HCT116 (cell line): ENCODE data around the gene ORAI1. TPM values are rescaled to one million over a fixed set of nuclear protein-coding genes. Genes with fewer than 3 reads are reported as not detected.

Experiments
- ATAC-seq: fragments of 200-7000 bp; cut with Tn5 transposase; 2 replicates; pipeline ENCODE4 v1.9.1; 2020; ENCODE audit warnings: mild to moderate bottlenecking, moderate library complexity
- BruUV-seq: library from RNA; stranded (reverse); fragments of 400-500 nt; replicated peaks from 2 replicates; lab custom pipeline; 2021; lab: Mats Ljungman, UMichigan
- CTCF ChIA-PET: fragments of 300-600 bp; sonication (Branson Sonifier 250); formaldehyde crosslinking; loops from one replicate; lab custom pipeline; 2021; ENCODE audit warnings: antibody characterized with exemption; lab: Charles Lee
- POLR2A ChIA-PET: fragments of 300-600, 350-600 bp; sonication (Branson Sonifier 250); formaldehyde crosslinking; loops from one replicate; lab custom pipeline; 2021; ENCODE audit warnings: antibody characterized with exemption; lab: Charles Lee
- RAD21 ChIA-PET, 2 experiments: fragments of 300-600 bp; sonication (Branson Sonifier 250); formaldehyde crosslinking; loops; one replicate each; lab custom pipeline; 2023; ENCODE audit warnings: low total read pairs in 2 of 2; ENCODE audit not compliant: uncharacterized antibody in 2 of 2, unreplicated experiment in 2 of 2, low non-redundant PET in 1 of 2; lab: Charles Lee
- DNase-seq: peaks from one replicate; pipeline ENCODE4 v3.0.0-alpha.2; 2010; ENCODE audit warnings: low read depth, low spot score
- H2AFZ ChIP-seq: fragments of 200-600 bp; shearing (Covaris generic), sonication (generic); 2 replicates; pipeline ENCODE4 v1.6.1; 2017; ENCODE audit warnings: low read depth, mixed run types, mixed read lengths, antibody characterized with exemption, low read length; ENCODE audit not compliant: poor library complexity, severe bottlenecking
- H3K27ac ChIP-seq: 2 replicates; pipeline ENCODE4 v1.5.1; 2012; ENCODE audit warnings: low read depth, low read length
- H3K27me3 ChIP-seq: fragments of 200-600 bp; sonication (generic); 2 replicates; pipeline ENCODE4 v1.6.1; 2016; ENCODE audit warnings: mixed run types, low read length, mixed read lengths; ENCODE audit not compliant: insufficient read depth
- H3K36me3 ChIP-seq, 2 experiments: fragments of 200-500 bp in 1 of 2; fragments of 200-600 bp in 1 of 2; sonication (Bioruptor generic) in 1 of 2; sonication (generic) in 1 of 2; 2 replicates each; pipeline versions ENCODE4 v1.5.1 to v1.6.1; 2014 to 2016; ENCODE audit warnings: low read length in 2 of 2, inconsistent platforms in 1 of 2, mixed read lengths in 1 of 2, mixed run types in 1 of 2; ENCODE audit not compliant: insufficient read depth in 2 of 2, control insufficient read depth in 1 of 2
- H3K4me1 ChIP-seq, 2 experiments: fragments of 200-600 bp in 1 of 2; sonication (generic) in 1 of 2; 2 replicates each; pipeline versions ENCODE4 v1.5.1 to v1.6.1; 2012 to 2017; ENCODE audit warnings: low read length in 2 of 2, inconsistent platforms in 1 of 2, mild to moderate bottlenecking in 1 of 2, mixed read lengths in 1 of 2, mixed run types in 1 of 2, moderate library complexity in 1 of 2; ENCODE audit not compliant: insufficient read depth in 2 of 2, control insufficient read depth in 1 of 2
- H3K4me2 ChIP-seq: fragments of 200-600 bp; sonication (generic); 2 replicates; pipeline ENCODE4 v1.6.1; 2017; ENCODE audit warnings: mixed run types, low read length, mixed read lengths
- H3K4me3 ChIP-seq, 2 experiments: fragments of 200-600 bp in 1 of 2; sonication (generic) in 1 of 2; replicated peaks in 1 of 2; 2 replicates each; pipeline ENCODE4 v1.5.1; 2011 to 2016; ENCODE audit warnings: low read length in 2 of 2, control low read depth in 1 of 2, low read depth in 1 of 2, mild to moderate bottlenecking in 1 of 2, mixed read lengths in 1 of 2, mixed run types in 1 of 2
- H3K79me2 ChIP-seq: fragments of 200-600 bp; sonication (generic); 2 replicates; pipeline ENCODE4 v1.6.1; 2017; ENCODE audit warnings: mild to moderate bottlenecking, mixed run types, low read length, moderate library complexity, mixed read lengths; ENCODE audit not compliant: insufficient read depth
- H3K9ac ChIP-seq: fragments of 200-600 bp; sonication (generic); 2 replicates; pipeline ENCODE4 v1.6.1; 2016; ENCODE audit warnings: low read length, mixed read lengths
- H3K9me2 ChIP-seq: fragments of 200-600 bp; sonication (generic), shearing (Covaris generic); 2 replicates; pipeline ENCODE4 v1.6.1; 2017; ENCODE audit warnings: mixed run types, mild to moderate bottlenecking, moderate library complexity; ENCODE audit not compliant: insufficient read depth
- H3K9me3 ChIP-seq, 2 experiments: fragments of 200-500 bp in 1 of 2; fragments of 200-600 bp in 1 of 2; sonication (Bioruptor generic) in 1 of 2; sonication (generic) in 1 of 2; 2 replicates each; pipeline ENCODE4 v1.6.1; 2014 to 2017; ENCODE audit warnings: low read length in 2 of 2, mixed read lengths in 2 of 2, inconsistent platforms in 1 of 2, low read depth in 1 of 2, mild to moderate bottlenecking in 1 of 2, mixed run types in 1 of 2, moderate library complexity in 1 of 2; ENCODE audit not compliant: control insufficient read depth in 1 of 2, insufficient read depth in 1 of 2
- H4K20me1 ChIP-seq: fragments of 200-600 bp; sonication (generic), shearing (Covaris generic); 2 replicates; pipeline ENCODE4 v1.6.1; 2017; ENCODE audit warnings: mixed run types, mild to moderate bottlenecking, moderate library complexity; ENCODE audit not compliant: insufficient read depth
- EZH2phosphoT487 ChIP-seq: fragments of 200-600 bp; IDR thresholded peaks from 2 replicates; pipeline ENCODE4 v1.6.1; 2018; ENCODE audit warnings: antibody characterized with exemption, borderline replicate concordance
- POLR2AphosphoS5 ChIP-seq: IDR thresholded peaks from 2 replicates; pipeline ENCODE4 v1.6.1; 2011; ENCODE audit warnings: mild to moderate bottlenecking, low read depth, low read length, moderate library complexity
- SIN3A ChIP-seq: IDR thresholded peaks from 2 replicates; pipeline ENCODE4 v1.6.1; 2012; ENCODE audit warnings: low read depth
- intact Hi-C: fragments of 100-400 bp; cut with micrococcal nuclease; formaldehyde crosslinking; loops from 2 replicates; pipeline ENCODE4 v1.10.0; 2022
- total RNA-seq: library from RNA; stranded (reverse); gene quantifications from one replicate; pipeline ENCODE4 v1.2.1, GENCODE V29; 2021; ENCODE audit not compliant: unreplicated experiment
- TF ChIP-seq, protein P1 (sequence below): IDR thresholded peaks from 2 replicates; pipeline ENCODE4 v1.6.1; 2011; ENCODE audit warnings: mild to moderate bottlenecking, low read length, moderate library complexity; ENCODE audit not compliant: insufficient replicate concordance; ENCODE audit errors: extremely low read depth
- TF ChIP-seq, protein P2 (sequence below), 3 experiments: fragments of 200-600 bp in 1 of 3; sonication (generic) in 1 of 3; IDR thresholded peaks in 2 of 3; conservative IDR thresholded peaks in 1 of 3; 2 replicates each; pipeline ENCODE4 v1.5.1; 2012 to 2017; ENCODE audit warnings: low read depth in 2 of 3, low read length in 2 of 3, antibody characterized with exemption in 1 of 3, borderline replicate concordance in 1 of 3, control low read depth in 1 of 3, mild to moderate bottlenecking in 1 of 3, mixed read lengths in 1 of 3, mixed run types in 1 of 3, moderate library complexity in 1 of 3; ENCODE audit not compliant: insufficient read depth in 1 of 3
- TF ChIP-seq, protein P3 (sequence below): IDR thresholded peaks from 2 replicates; pipeline ENCODE4 v1.6.1; 2012; ENCODE audit warnings: low read depth

ORAI1 gene
- total RNA-seq, 1 experiment from 2014 or later, result 20.2 TPM

- peaks cover 15 to 20% of the 10 kb centered on the region in 2 experiments for H3K4me1 ChIP-seq
- BruUV-seq, result no TSS peak
- DNase-seq (no peak), ATAC-seq (peak; percentile 39)
- peak overlapping the region; percentile 81 for H3K4me2 ChIP-seq
- no peaks in the 10 kb centered on the region for H3K9me3 ChIP-seq
- no peaks in the 10 kb centered on the region for H3K36me3 ChIP-seq
- H3K9ac ChIP-seq, result peak overlapping the region; percentile 59
- H2AFZ ChIP-seq, result peak overlapping the region; percentile 19
- no peaks in the 10 kb centered on the region for H3K9me2 ChIP-seq
- H3K27ac ChIP-seq, result peak overlapping the region; percentile 42
- intact Hi-C loops, result no loop called here
- ChIA-PET RAD21 (no interaction called here), POLR2A (interaction anchor here (1.2 kb wide), 1 partner anchor 9 kb away, joined by 6 read pairs; no protein-coding TSS in a partner anchor), CTCF (interaction anchor here (1.0 kb wide), 1 partner anchor 8 kb away, joined by 3 read pairs; no protein-coding TSS in a partner anchor)
- no peaks in the 10 kb centered on the region for H3K27me3 ChIP-seq
- no peaks in the 10 kb centered on the region for H4K20me1 ChIP-seq
- TF ChIP-seq EZH2phosphoT487 (no peak), SIN3A (no peak; the same call in 1 of the 2 replicates), POLR2AphosphoS5 (0 out of 2 replicates have a peak, but pooled peaks have one; percentile 19)
- TF ChIP-seq, protein P1, sequence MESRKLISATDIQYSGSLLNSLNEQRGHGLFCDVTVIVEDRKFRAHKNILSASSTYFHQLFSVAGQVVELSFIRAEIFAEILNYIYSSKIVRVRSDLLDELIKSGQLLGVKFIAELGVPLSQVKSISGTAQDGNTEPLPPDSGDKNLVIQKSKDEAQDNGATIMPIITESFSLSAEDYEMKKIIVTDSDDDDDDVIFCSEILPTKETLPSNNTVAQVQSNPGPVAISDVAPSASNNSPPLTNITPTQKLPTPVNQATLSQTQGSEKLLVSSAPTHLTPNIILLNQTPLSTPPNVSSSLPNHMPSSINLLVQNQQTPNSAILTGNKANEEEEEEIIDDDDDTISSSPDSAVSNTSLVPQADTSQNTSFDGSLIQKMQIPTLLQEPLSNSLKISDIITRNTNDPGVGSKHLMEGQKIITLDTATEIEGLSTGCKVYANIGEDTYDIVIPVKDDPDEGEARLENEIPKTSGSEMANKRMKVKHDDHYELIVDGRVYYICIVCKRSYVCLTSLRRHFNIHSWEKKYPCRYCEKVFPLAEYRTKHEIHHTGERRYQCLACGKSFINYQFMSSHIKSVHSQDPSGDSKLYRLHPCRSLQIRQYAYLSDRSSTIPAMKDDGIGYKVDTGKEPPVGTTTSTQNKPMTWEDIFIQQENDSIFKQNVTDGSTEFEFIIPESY, result no peak
- TF ChIP-seq, protein P2, sequence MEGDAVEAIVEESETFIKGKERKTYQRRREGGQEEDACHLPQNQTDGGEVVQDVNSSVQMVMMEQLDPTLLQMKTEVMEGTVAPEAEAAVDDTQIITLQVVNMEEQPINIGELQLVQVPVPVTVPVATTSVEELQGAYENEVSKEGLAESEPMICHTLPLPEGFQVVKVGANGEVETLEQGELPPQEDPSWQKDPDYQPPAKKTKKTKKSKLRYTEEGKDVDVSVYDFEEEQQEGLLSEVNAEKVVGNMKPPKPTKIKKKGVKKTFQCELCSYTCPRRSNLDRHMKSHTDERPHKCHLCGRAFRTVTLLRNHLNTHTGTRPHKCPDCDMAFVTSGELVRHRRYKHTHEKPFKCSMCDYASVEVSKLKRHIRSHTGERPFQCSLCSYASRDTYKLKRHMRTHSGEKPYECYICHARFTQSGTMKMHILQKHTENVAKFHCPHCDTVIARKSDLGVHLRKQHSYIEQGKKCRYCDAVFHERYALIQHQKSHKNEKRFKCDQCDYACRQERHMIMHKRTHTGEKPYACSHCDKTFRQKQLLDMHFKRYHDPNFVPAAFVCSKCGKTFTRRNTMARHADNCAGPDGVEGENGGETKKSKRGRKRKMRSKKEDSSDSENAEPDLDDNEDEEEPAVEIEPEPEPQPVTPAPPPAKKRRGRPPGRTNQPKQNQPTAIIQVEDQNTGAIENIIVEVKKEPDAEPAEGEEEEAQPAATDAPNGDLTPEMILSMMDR (IDR thresholded peaks at IDR 0.05 in 2 of 3, conservative IDR thresholded peaks at IDR 0.05 in 1 of 3; ENCODE audit: borderline replicate concordance in 1 of 3, insufficient read depth in 1 of 3, low read depth in 2 of 3, low read length in 2 of 3), result no peak
- TF ChIP-seq, protein P3, sequence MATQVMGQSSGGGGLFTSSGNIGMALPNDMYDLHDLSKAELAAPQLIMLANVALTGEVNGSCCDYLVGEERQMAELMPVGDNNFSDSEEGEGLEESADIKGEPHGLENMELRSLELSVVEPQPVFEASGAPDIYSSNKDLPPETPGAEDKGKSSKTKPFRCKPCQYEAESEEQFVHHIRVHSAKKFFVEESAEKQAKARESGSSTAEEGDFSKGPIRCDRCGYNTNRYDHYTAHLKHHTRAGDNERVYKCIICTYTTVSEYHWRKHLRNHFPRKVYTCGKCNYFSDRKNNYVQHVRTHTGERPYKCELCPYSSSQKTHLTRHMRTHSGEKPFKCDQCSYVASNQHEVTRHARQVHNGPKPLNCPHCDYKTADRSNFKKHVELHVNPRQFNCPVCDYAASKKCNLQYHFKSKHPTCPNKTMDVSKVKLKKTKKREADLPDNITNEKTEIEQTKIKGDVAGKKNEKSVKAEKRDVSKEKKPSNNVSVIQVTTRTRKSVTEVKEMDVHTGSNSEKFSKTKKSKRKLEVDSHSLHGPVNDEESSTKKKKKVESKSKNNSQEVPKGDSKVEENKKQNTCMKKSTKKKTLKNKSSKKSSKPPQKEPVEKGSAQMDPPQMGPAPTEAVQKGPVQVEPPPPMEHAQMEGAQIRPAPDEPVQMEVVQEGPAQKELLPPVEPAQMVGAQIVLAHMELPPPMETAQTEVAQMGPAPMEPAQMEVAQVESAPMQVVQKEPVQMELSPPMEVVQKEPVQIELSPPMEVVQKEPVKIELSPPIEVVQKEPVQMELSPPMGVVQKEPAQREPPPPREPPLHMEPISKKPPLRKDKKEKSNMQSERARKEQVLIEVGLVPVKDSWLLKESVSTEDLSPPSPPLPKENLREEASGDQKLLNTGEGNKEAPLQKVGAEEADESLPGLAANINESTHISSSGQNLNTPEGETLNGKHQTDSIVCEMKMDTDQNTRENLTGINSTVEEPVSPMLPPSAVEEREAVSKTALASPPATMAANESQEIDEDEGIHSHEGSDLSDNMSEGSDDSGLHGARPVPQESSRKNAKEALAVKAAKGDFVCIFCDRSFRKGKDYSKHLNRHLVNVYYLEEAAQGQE, result no peak
- H3K4me3 ChIP-seq, result peak overlapping the region; percentile 51 to 58
- no peaks in the 10 kb centered on the region for H3K79me2 ChIP-seq
Measured at GRCh38 chr12:121673013-121673511, 46.7 kb downstream of the ORAI1 start.
